Astrocyte of the spinal cord (primary cell): ENCODE data around the gene CEP164.

ENCODE experiments used
- DNase-seq: peaks from one replicate; pipeline ENCODE4 v3.0.0; 2011; ENCODE audit warnings: low read depth, low spot score
- H3K4me3 ChIP-seq: 2 replicates; pipeline ENCODE4 v1.5.1; 2011; ENCODE audit warnings: low read depth, mild to moderate bottlenecking, low read length, moderate library complexity
- CTCF ChIP-seq: IDR thresholded peaks from 2 replicates; pipeline ENCODE4 v1.5.1; 2012; ENCODE audit warnings: low read depth, mild to moderate bottlenecking, low read length, inconsistent platforms
- in situ Hi-C: cut with HindIII; loops from 2 replicates; pipeline ENCODE4 v1.10.0; 2017; ENCODE audit warnings: low sequenced_read_pairs

CEP164 gene

GRCh38 chr11:117412653-117413275 is 85.1 kb downstream of the CEP164 start:
- TF ChIP-seq CTCF = no peak
- no peak overlapping the region for H3K4me3 ChIP-seq
- in situ Hi-C loops = no loop called here
- no peak for DNase-seq

- in situ Hi-C loops = no loop called here
- no peak overlapping the region for H3K4me3 ChIP-seq
- DNase-seq = no peak
- no peak for TF ChIP-seq CTCF
Measured at GRCh38 chr11:117413616-117414015, 86.0 kb downstream of the CEP164 start.

- TF ChIP-seq CTCF = no peak
- DNase-seq = no peak
- in situ Hi-C loops = no loop called here
- no peak overlapping the region for H3K4me3 ChIP-seq
Measured at GRCh38 chr11:117414724-117415123, 87.1 kb downstream of the CEP164 start.

- DNase-seq = no peak
- no peak overlapping the region for H3K4me3 ChIP-seq
- in situ Hi-C loops = no loop called here
- no peak for TF ChIP-seq CTCF
Measured at GRCh38 chr11:117415358-117415896, 87.8 kb downstream of the CEP164 start.

GRCh38 chr11:117417342-117417741 is 89.7 kb downstream of the CEP164 start:
- no peak for TF ChIP-seq CTCF
- no peak overlapping the region for H3K4me3 ChIP-seq
- DNase-seq = no peak
- in situ Hi-C loops = no loop called here

GRCh38 chr11:117417856-117418255 is 90.2 kb downstream of the CEP164 start:
- no peak for DNase-seq
- in situ Hi-C loops = no loop called here
- TF ChIP-seq CTCF = no peak
- H3K4me3 ChIP-seq = no peak overlapping the region
